ENCODE data around the gene PDS5B.
"Not testable (repeated sequence)": the region's sequence is repeated elsewhere in the genome, so short reads cannot be mapped to it uniquely, and the experiment has no call there.

PDS5B gene

GRCh38 chr13:32650705-32651311 is 64.6 kb downstream of the PDS5B start:
- DNase-seq (ENCODE audit: low spot score): peak; percentile 21

- no peak for DNase-seq (ENCODE audit: low spot score)
Observed at GRCh38 chr13:32657309-32657708, 71.1 kb downstream of the PDS5B start.

GRCh38 chr13:32659736-32660135 is 73.5 kb downstream of the PDS5B start:
- no peak for DNase-seq (ENCODE audit: low spot score)

- DNase-seq (ENCODE audit: low spot score): no peak
Observed at GRCh38 chr13:32660227-32660626, 74.0 kb downstream of the PDS5B start.

- no peak for DNase-seq (ENCODE audit: low spot score)
Observed at GRCh38 chr13:32661685-32662084, 75.4 kb downstream of the PDS5B start.

- DNase-seq (ENCODE audit: low spot score): no peak
Observed at GRCh38 chr13:32663660-32664059, 77.4 kb downstream of the PDS5B start.

- no peak for DNase-seq (ENCODE audit: low spot score)
Observed at GRCh38 chr13:32666990-32667571, 80.8 kb downstream of the PDS5B start.

GRCh38 chr13:32669030-32669646 is 82.9 kb downstream of the PDS5B start:
- DNase-seq (ENCODE audit: low spot score): peak; percentile 9

- no peak for DNase-seq (ENCODE audit: low spot score)
Observed at GRCh38 chr13:32674503-32674902, 88.3 kb downstream of the PDS5B start.

- DNase-seq (ENCODE audit: low spot score): peak; percentile 6
Observed at GRCh38 chr13:32676242-32676641, 90.0 kb downstream of the PDS5B start.

GRCh38 chr13:32682130-32682529 is 95.9 kb downstream of the PDS5B start:
- no peak for DNase-seq (ENCODE audit: low spot score)

- DNase-seq (ENCODE audit: low spot score): no peak
Observed at GRCh38 chr13:32682740-32683139, 96.5 kb downstream of the PDS5B start.

GRCh38 chr13:32687275-32687674 is 101.0 kb downstream of the PDS5B start:
- no peak for DNase-seq (ENCODE audit: low spot score)

- no peak for DNase-seq (ENCODE audit: low spot score)
Observed at GRCh38 chr13:32695602-32696250, 109.5 kb downstream of the PDS5B start.

- no peak for DNase-seq (ENCODE audit: low spot score)
Observed at GRCh38 chr13:32707471-32707870, 121.2 kb downstream of the PDS5B start.

- no peak for DNase-seq (ENCODE audit: low spot score)
Observed at GRCh38 chr13:32713397-32713796, 127.1 kb downstream of the PDS5B start.

GRCh38 chr13:32716201-32716600 is 129.9 kb downstream of the PDS5B start:
- DNase-seq (ENCODE audit: low spot score): not testable (repeated sequence)

- no peak for DNase-seq (ENCODE audit: low spot score)
Observed at GRCh38 chr13:32720026-32720425, 133.8 kb downstream of the PDS5B start.

GRCh38 chr13:32721131-32722034 is 135.1 kb downstream of the PDS5B start:
- not testable (repeated sequence) for DNase-seq (ENCODE audit: low spot score)

- no peak for DNase-seq (ENCODE audit: low spot score)
Observed at GRCh38 chr13:32722340-32722739, 136.1 kb downstream of the PDS5B start.

- no peak for DNase-seq (ENCODE audit: low spot score)
Observed at GRCh38 chr13:32723987-32724386, 137.7 kb downstream of the PDS5B start.

- DNase-seq (ENCODE audit: low spot score): no peak
Observed at GRCh38 chr13:32726374-32727037, 140.3 kb downstream of the PDS5B start.

Measured in hepatic stellate cell (primary cell).